Endometrial microvascular endothelial cells (primary cell): ENCODE measurements around the gene TMEM123. TPM values are rescaled to one million over a fixed set of nuclear protein-coding genes. Genes with fewer than 3 reads are reported as not detected.

Source experiments
- total RNA-seq: library from RNA; depleted of rRNA; stranded (reverse); fragments of >200 nt; gene quantifications from one replicate; pipeline ENCODE4 v1.2.3, GENCODE V29; 2015; ENCODE audit errors: inconsistent ontology term

TMEM123 gene
- total RNA-seq, 1 donor from 2014 or later: 200 TPM

Other genes with a start within 250 kb of the TMEM123 start
- 6.4 TPM for gene BIRC3, start 135.3 kb downstream of the TMEM123 start, total RNA-seq
- 48.8 TPM for gene BIRC2, start 105.6 kb downstream of the TMEM123 start, total RNA-seq
- not detected for gene MMP7, start 78.0 kb upstream of the TMEM123 start, total RNA-seq
- not detected for gene MMP20, start 172.6 kb upstream of the TMEM123 start, total RNA-seq